HCT116 (cell line): ENCODE results near the gene COPS6. TPM values are rescaled to one million over a fixed set of nuclear protein-coding genes. Genes with fewer than 3 reads are reported as not detected.
A peak's percentile ranks its signal among the peaks of the same experiment; 100 is the strongest.

ENCODE experiments used
- ATF3 ChIP-seq: IDR thresholded peaks from 2 replicates; pipeline ENCODE4 v1.6.1; 2012
- CBX3 ChIP-seq: IDR thresholded peaks from 2 replicates; pipeline ENCODE4 v1.6.1; 2012; ENCODE audit warnings: low read depth
- CEBPB ChIP-seq: IDR thresholded peaks from 2 replicates; pipeline ENCODE4 v1.6.1; 2012; ENCODE audit warnings: low read depth
- EGR1 ChIP-seq: IDR thresholded peaks from 2 replicates; pipeline ENCODE4 v1.6.1; 2012; ENCODE audit warnings: low read depth
- EZH2 ChIP-seq: fragments of 200-600 bp; sonication (generic); IDR thresholded peaks from 2 replicates; pipeline ENCODE4 v1.6.1; 2017; ENCODE audit warnings: antibody characterized with exemption, mixed run types
- POLR2A ChIP-seq: IDR thresholded peaks from 2 replicates; pipeline ENCODE4 v1.7.0; 2011; ENCODE audit warnings: borderline replicate concordance; ENCODE audit not compliant: insufficient read depth, insufficient read length; ENCODE audit errors: extremely low read depth
- RAD21 ChIP-seq: IDR thresholded peaks from 2 replicates; pipeline ENCODE4 v1.6.1; 2012; ENCODE audit warnings: low read depth, mild to moderate bottlenecking
- REST ChIP-seq: IDR thresholded peaks from 2 replicates; pipeline ENCODE4 v1.6.1; 2012; ENCODE audit warnings: low read depth
- TCF7L2 ChIP-seq: IDR thresholded peaks from 2 replicates; pipeline ENCODE4 v1.7.0; 2011; ENCODE audit warnings: borderline replicate concordance, inconsistent platforms; ENCODE audit not compliant: insufficient read depth, insufficient read length; ENCODE audit errors: extremely low read depth
- ZBTB33 ChIP-seq: IDR thresholded peaks from 2 replicates; pipeline ENCODE4 v1.6.1; 2011; ENCODE audit warnings: mild to moderate bottlenecking, low read length, moderate library complexity; ENCODE audit not compliant: insufficient replicate concordance; ENCODE audit errors: extremely low read depth
- ZFX ChIP-seq: fragments of 450-650 bp; IDR thresholded peaks from 2 replicates; pipeline ENCODE4 v1.6.1; 2017
- ZNF274 ChIP-seq: fragments of 200-500 bp; sonication (Bioruptor generic); IDR thresholded peaks from 2 replicates; pipeline ENCODE4 v1.6.1; 2014; ENCODE audit warnings: mild to moderate bottlenecking, low read depth, low read length, inconsistent platforms
- total RNA-seq: library from RNA; stranded (reverse); gene quantifications from one replicate; pipeline ENCODE4 v1.2.1, GENCODE V29; 2021; ENCODE audit not compliant: unreplicated experiment

COPS6 gene
- total RNA-seq, 1 experiment from 2014 or later = 126 TPM

GRCh38 chr7:100081535-100082102 lies 7.2 kb upstream of the COPS6 start, which contains the start of gene ZNF3 (continued):
- TF ChIP-seq ZBTB33 (peak; percentile 64), POLR2A (peak; percentile 58), CBX3 (no peak), TCF7L2 (peak; percentile 60), RAD21 (no peak), EZH2 (no peak), EGR1 (no peak), ATF3 (no peak), ZNF274 (no peak), REST (no peak), CEBPB (no peak), ZFX (peak; percentile 89)
